Esophagus squamous epithelium (tissue), 5 donors: Measurements from ENCODE around the gene ALDH3B1. TPM values are rescaled to one million over a fixed set of nuclear protein-coding genes. Genes with fewer than 3 reads are reported as not detected.

Experiments used
- DNase-seq: peaks from one replicate; lab custom pipeline; 2025; lab: John Stamatoyannopoulos, UW
- H3K27ac ChIP-seq, 4 donors: fragments of 200-600 bp; sonication (generic); one replicate each; pipeline ENCODE4 v1.5.1; 2016 to 2019; ENCODE audit warnings: mild to moderate bottlenecking in 1 of 4
- H3K27me3 ChIP-seq, 4 donors: fragments of 200-600 bp; sonication (generic); 1 replicate in 3 of 4; 2 replicates in 1 of 4; pipeline versions ENCODE4 v1.5.1 to v1.6.0; 2017 to 2021; ENCODE audit warnings: antibody characterized with exemption in 1 of 4
- H3K36me3 ChIP-seq, 3 donors: fragments of 200-600 bp; sonication (generic); one replicate each; pipeline ENCODE4 v1.5.1; 2016 to 2019
- H3K4me1 ChIP-seq, 3 donors: fragments of 200-600 bp; sonication (generic); one replicate each; pipeline ENCODE4 v1.5.1; 2017 to 2019
- H3K4me3 ChIP-seq, 4 donors: fragments of 200-600 bp; sonication (generic); 1 replicate in 3 of 4; 2 replicates in 1 of 4; pipeline ENCODE4 v1.5.1; 2016 to 2019; ENCODE audit warnings: mild to moderate bottlenecking in 2 of 4, moderate library complexity in 1 of 4
- H3K9me3 ChIP-seq, 3 donors: fragments of 200-600 bp; sonication (generic); one replicate each; pipeline ENCODE4 v1.5.1; 2016 to 2019
- CTCF ChIP-seq, 6 experiments: fragments of 450-650 bp in 4 of 6; fragments of 200-600 bp in 2 of 6; sonication (generic) in 2 of 6; IDR thresholded peaks; one replicate each; pipeline ENCODE4 v1.5.1; 2016 to 2019; ENCODE audit warnings: antibody characterized with exemption in 6 of 6, mild to moderate bottlenecking in 4 of 6, moderate library complexity in 4 of 6
- POLR2A ChIP-seq, 4 donors: fragments of 450-650 bp; IDR thresholded peaks; one replicate each; pipeline ENCODE4 v1.6.1; 2017; ENCODE audit warnings: antibody characterized with exemption in 4 of 4, mild to moderate bottlenecking in 4 of 4, moderate library complexity in 3 of 4
- WGBS, 2 donors: methylation state at CpG; one replicate each; pipeline ENCODE4 v1.1.5; 2018; 5-methylcytosine and 5-hydroxymethylcytosine counted together
- intact Hi-C: fragments of 100-400 bp; cut with DNase I; formaldehyde crosslinking; loops from one replicate; pipeline ENCODE4 v1.15.0; 2022
- total RNA-seq, 4 donors: library from RNA; depleted of rRNA; stranded (reverse); fragments of >200 nt; gene quantifications; one replicate each; pipeline ENCODE4 v1.1.0, GENCODE V29; 2016
- donor health status: DM: yes; HTN: yes; CAD: no.

The ALDH3B1 gene
- total RNA-seq, 4 donors from 2014 or later = 1.6 to 15.7 (median 8.0) TPM

GRCh38 chr11:68051191-68052136, 41.3 kb downstream of the ALDH3B1 start:
- 90 to 92% methylated on average over 6 of the region's 14 CpGs for WGBS, 2 donors
- no peak for TF ChIP-seq POLR2A (IDR thresholded peaks at IDR 0.05)
- TF ChIP-seq CTCF (IDR thresholded peaks at IDR 0.05) = no peak
- no peak overlapping the region for H3K27ac ChIP-seq

GRCh38 chr11:68052137-68052873, 42.2 kb downstream of the ALDH3B1 start:
- 85 to 89% methylated on average over 13 of the region's 15 CpGs for WGBS, 2 donors

More at GRCh38 chr11:68051191-68052136, 41.3 kb downstream of the ALDH3B1 start:
- Histone ChIP-seq H3K36me3 (peaks cover 17 to 68% (median 27%) of the 10 kb centered on the region in 3 donors), H3K4me1 (peaks cover 0 to 9% (median 0%) of the 10 kb centered on the region in 3 donors), H3K27me3 (no peaks in the 10 kb centered on the region), H3K9me3 (no peaks in the 10 kb centered on the region), H3K4me3 (no peak overlapping the region)
- intact Hi-C loops = no loop called here
- no peak for DNase-seq

GRCh38 chr11:68053117-68053516, 43.0 kb downstream of the ALDH3B1 start:
- no peaks in the 10 kb centered on the region for H3K27me3 ChIP-seq
- peaks cover 15 to 58% (median 27%) of the 10 kb centered on the region in 3 donors for H3K36me3 ChIP-seq
- H3K9me3 ChIP-seq = no peaks in the 10 kb centered on the region
- no peak for TF ChIP-seq CTCF (IDR thresholded peaks at IDR 0.05)
- no peak for TF ChIP-seq POLR2A (IDR thresholded peaks at IDR 0.05)
- peaks cover 0 to under 1% (median 0%) of the 10 kb centered on the region in 3 donors for H3K4me1 ChIP-seq
- intact Hi-C loops = no loop called here
- no peak overlapping the region for H3K4me3 ChIP-seq
- 68 to 100% methylated on average over 1 to 7 of the region's 9 CpGs for WGBS, 2 donors
- DNase-seq = no peak
- no peak overlapping the region for H3K27ac ChIP-seq

More at GRCh38 chr11:68052137-68052873, 42.2 kb downstream of the ALDH3B1 start:
- Histone ChIP-seq H3K4me1 (peaks cover 0 to 9% (median 0%) of the 10 kb centered on the region in 3 donors), H3K4me3 (no peak overlapping the region), H3K27me3 (no peaks in the 10 kb centered on the region), H3K36me3 (peaks cover 15 to 61% (median 27%) of the 10 kb centered on the region in 3 donors), H3K27ac (no peak overlapping the region), H3K9me3 (no peaks in the 10 kb centered on the region)
- intact Hi-C loops = no loop called here
- DNase-seq = no peak
- no peak for TF ChIP-seq POLR2A (IDR thresholded peaks at IDR 0.05)
- no peak for TF ChIP-seq CTCF (IDR thresholded peaks at IDR 0.05)

- DNase-seq = no peak
- Histone ChIP-seq H3K4me1 (no peaks in the 10 kb centered on the region), H3K4me3 (no peak overlapping the region), H3K27ac (no peak overlapping the region), H3K36me3 (peaks cover 13 to 50% (median 20%) of the 10 kb centered on the region in 3 donors), H3K27me3 (no peaks in the 10 kb centered on the region), H3K9me3 (no peaks in the 10 kb centered on the region)
- TF ChIP-seq POLR2A (IDR thresholded peaks at IDR 0.05) (no peak), CTCF (IDR thresholded peaks at IDR 0.05) (no peak)
- WGBS, 2 donors = 80 to 91% methylated on average over 6 to 8 of the region's 11 CpGs
- intact Hi-C loops = no loop called here
Measured at GRCh38 chr11:68053981-68054812, 44.1 kb downstream of the ALDH3B1 start.
